Measurements from ENCODE around the gene EOGT. TPM values are rescaled to one million over a fixed set of nuclear protein-coding genes. Genes with fewer than 3 reads are reported as not detected.

Gene EOGT
- total and polyA plus RNA-seq, 2 of the 4 experiments (the other 2 are of a cell fraction) = 12.3 to 41.2 TPM

- Histone ChIP-seq H3K9me3 (ENCODE audit: control insufficient read depth, insufficient read depth, low read length) (no peaks in the 10 kb centered on the region), H2AFZ (replicated peaks; ENCODE audit: low read length, poor library complexity) (no peak overlapping the region), H2BK5ac (ENCODE audit: low read depth, low read length, poor library complexity, severe bottlenecking) (peak overlapping the region; percentile 13), H3K27me3 (ENCODE audit: control insufficient read depth, insufficient read depth, low read length) (no peaks in the 10 kb centered on the region), H2AK9ac (replicated peaks; ENCODE audit: low read depth, low read length, poor library complexity) (no peak overlapping the region), H2AK5ac (ENCODE audit: low read depth, low read length) (no peak overlapping the region), H4K8ac (ENCODE audit: low read depth in 2 of 2, low read length in 2 of 2) (no peak overlapping the region), H3K4ac (ENCODE audit: low read depth, low read length) (no peak overlapping the region), H4K20me1 (ENCODE audit: insufficient read depth, low read length) (0 out of 2 replicates have a peak, but pooled peaks cover 3% of the 10 kb centered on the region), H2BK20ac (ENCODE audit: low read depth, low read length) (no peak overlapping the region), H3K4me2 (ENCODE audit: low read depth, low read length) (no peak overlapping the region), H4K5ac (ENCODE audit: low read depth, low read length) (no peak overlapping the region; the same call in 1 of the 2 replicates), H3K23ac (ENCODE audit: low read depth, low read length) (no peak overlapping the region; the same call in 1 of the 2 replicates), H2BK15ac (ENCODE audit: low read depth, low read length) (no peak overlapping the region), H4K91ac (ENCODE audit: insufficient read depth, low read depth, low read length) (no peak overlapping the region), H3K14ac (replicated peaks; ENCODE audit: low read depth, low read length) (no peak overlapping the region), H3K36me3 (ENCODE audit: control insufficient read depth, insufficient read depth, low read length) (peaks cover 33% of the 10 kb centered on the region), H3K9me1 (ENCODE audit: insufficient read depth, low read length) (peaks cover 7% of the 10 kb centered on the region), H2BK120ac (ENCODE audit: low read depth, low read length) (no peak overlapping the region), H3K9ac (ENCODE audit: low read depth, low read length) (no peak overlapping the region), H3K56ac (ENCODE audit: extremely low read depth, insufficient read depth, low read length) (no peak overlapping the region), H3K4me1 (ENCODE audit: control insufficient read depth, insufficient read depth, low read length) (peaks cover 14% of the 10 kb centered on the region), H3K79me1 (ENCODE audit: low read depth in 1 of 2, low read length in 2 of 2) (peaks cover 0 to 9% of the 10 kb centered on the region in 2 experiments; a peak in 2 of 4 replicates), H3K18ac (ENCODE audit: low read depth, low read length) (no peak overlapping the region), H3K4me3 (ENCODE audit: insufficient read depth, low read depth, low read length) (no peak overlapping the region), H3K27ac (ENCODE audit: insufficient read depth, low read length) (no peak overlapping the region)
- intact Hi-C loops (cut with micrococcal nuclease) (no loop called here), dilution Hi-C loops (cut with HindIII; ENCODE audit: low sequenced_read_pairs, unreplicated experiment) (no loop called here), in situ Hi-C loops (cut with MboI; ENCODE audit: low sequenced_read_pairs) (no loop called here)
- BruUV-seq (replicated peaks) = no TSS peak
- ATAC-seq (ENCODE audit: low read depth) = peak; percentile 15; the same call in 1 of the 2 replicates
- no peak for DNase-seq
- POLR2A ChIA-PET (ENCODE audit: unreplicated experiment) = no interaction called here
- TF ChIP-seq MAZ (IDR thresholded peaks at IDR 0.05; ENCODE audit: borderline replicate concordance, low read depth, low read length) (no peak), BHLHE40 (IDR thresholded peaks at IDR 0.05; ENCODE audit: low read depth, low read length) (no peak), SMC3 (IDR thresholded peaks at IDR 0.05; ENCODE audit: low read depth, low read length) (no peak), MAFK (IDR thresholded peaks at IDR 0.05; ENCODE audit: low read depth, low read length) (peak; percentile 31), ELK1 (IDR thresholded peaks at IDR 0.05; ENCODE audit: borderline replicate concordance, low read depth, low read length) (no peak), RFX5 (IDR thresholded peaks at IDR 0.05; ENCODE audit: low read depth, low read length) (no peak)
- CTCF ChIA-PET = no interaction called here
These were observed 14.3 kb downstream of the EOGT start for GRCh38 chr3:68999158-68999557.

Data from IMR-90 (cell line).